ENCODE data around the gene GPS1.

GRCh38 chr17:82018152-82018988 lies 33.3 kb upstream of the GPS1 start:
- TF ChIP-seq STAT1 (IDR thresholded peaks at IDR 0.05; ENCODE audit: unreplicated experiment) (no peak), EZH2phosphoT487 (IDR thresholded peaks at IDR 0.05; ENCODE audit: unreplicated experiment) (no peak), CTCF (conservative IDR thresholded peaks at IDR 0.05; ENCODE audit: low read depth in 2 of 2) (no peak), REST (IDR thresholded peaks at IDR 0.05; ENCODE audit: unreplicated experiment) (no peak), EZH2 (IDR thresholded peaks at IDR 0.05; ENCODE audit: low read depth, unreplicated experiment) (no peak), ZNF331 (CRISPR knock-in tag; IDR thresholded peaks at IDR 0.05; ENCODE audit: low read depth) (no peak), JUNB (IDR thresholded peaks at IDR 0.05; ENCODE audit: unreplicated experiment) (no peak), CREB1 (CRISPR knock-in tag; IDR thresholded peaks at IDR 0.05; ENCODE audit: low read depth) (no peak), POLR2AphosphoS5 (IDR thresholded peaks at IDR 0.05; ENCODE audit: low read depth) (no peak)
